HepG2 (cell line): ENCODE data around the gene DNAJB12. TPM values are rescaled to one million over a fixed set of nuclear protein-coding genes. Genes with fewer than 3 reads are reported as not detected.

ENCODE experiments used
- AGO2 ChIP-seq: fragments of 200-400 bp; formaldehyde crosslinking; optimal IDR thresholded peaks from 2 replicates; pipeline ENCODE3; 2017; ENCODE audit warnings: mild to moderate bottlenecking, low read depth, low read length, moderate library complexity
- BRCA1 ChIP-seq: sonication (generic); formaldehyde crosslinking; IDR thresholded peaks from 2 replicates; pipeline ENCODE4 v1.4.0; 2020; ENCODE audit warnings: missing genetic modification reagents
- ELF4 ChIP-seq: sonication (generic); formaldehyde crosslinking; IDR thresholded peaks from 2 replicates; pipeline ENCODE4 v1.5.0; 2020; ENCODE audit warnings: missing genetic modification reagents, mild to moderate bottlenecking, moderate library complexity, borderline replicate concordance
- HNRNPUL1 ChIP-seq: fragments of 200-400 bp; formaldehyde crosslinking; IDR thresholded peaks from 2 replicates; pipeline ENCODE4 v1.6.1; 2017; ENCODE audit warnings: low read depth, mild to moderate bottlenecking, low read length, moderate library complexity
- ISX ChIP-seq: sonication (generic); formaldehyde crosslinking; conservative IDR thresholded peaks from 2 replicates; pipeline ENCODE4 v1.5.0; 2020; ENCODE audit warnings: missing genetic modification reagents
- MEIS2 ChIP-seq: sonication (generic); formaldehyde crosslinking; IDR thresholded peaks from 2 replicates; pipeline ENCODE4 v1.9.0; 2021; ENCODE audit warnings: mild to moderate bottlenecking, missing genetic modification reagents
- NRL ChIP-seq: sonication (generic); formaldehyde crosslinking; IDR thresholded peaks from 2 replicates; pipeline ENCODE4 v1.5.0; 2020; ENCODE audit warnings: missing genetic modification reagents, mild to moderate bottlenecking, moderate library complexity, borderline replicate concordance
- PRMT3 ChIP-seq: sonication (generic); formaldehyde crosslinking; IDR thresholded peaks from 2 replicates; pipeline ENCODE4 v1.8.1; 2022; ENCODE audit warnings: low read depth, mild to moderate bottlenecking, moderate library complexity, missing genetic modification reagents, borderline replicate concordance
- RBM39 ChIP-seq: fragments of 200-400 bp; formaldehyde crosslinking; IDR thresholded peaks from one replicate; pipeline ENCODE4 v1.6.1; 2018; ENCODE audit warnings: antibody characterized with exemption, mild to moderate bottlenecking, low read depth, low read length; ENCODE audit not compliant: poor library complexity, severe bottlenecking
- RFXAP ChIP-seq: sonication (generic); formaldehyde crosslinking; IDR thresholded peaks from 2 replicates; pipeline ENCODE4 v1.4.0; 2020; ENCODE audit warnings: missing genetic modification reagents, borderline replicate concordance
- SRF ChIP-seq: IDR thresholded peaks from 2 replicates; pipeline ENCODE4 v1.6.1; 2011; ENCODE audit warnings: mild to moderate bottlenecking, low read depth, low read length, moderate library complexity
- ZNF282 ChIP-seq: fragments of 450-650 bp; IDR thresholded peaks from 2 replicates; pipeline ENCODE4 v1.6.1; 2018; ENCODE audit not compliant: partially characterized antibody
- ZNF552 ChIP-seq: sonication (generic); formaldehyde crosslinking; IDR thresholded peaks from 2 replicates; pipeline ENCODE4 v1.9.0; 2022; ENCODE audit warnings: missing genetic modification reagents, mild to moderate bottlenecking, borderline replicate concordance
- ZNF816 ChIP-seq: sonication (generic); formaldehyde crosslinking; IDR thresholded peaks from 2 replicates; pipeline ENCODE4 v1.8.0; 2022; ENCODE audit warnings: missing genetic modification reagents, mild to moderate bottlenecking, borderline replicate concordance
- polyA plus RNA-seq, 8 experiments: library from polyadenylated mRNA; depleted of rRNA in 3 of 8; stranded (reverse) in 7 of 8; unstranded in 1 of 8; fragments of >200 nt; fragmentation: Illumina TruSeq in 4 of 8; extraction: Trizol in 4 of 8; gene quantifications; 2 replicates each; pipeline versions ENCODE4 v1.2.1 to v1.2.3, GENCODE V29; 2011 to 2016; ENCODE audit warnings: low read depth in 4 of 8, missing spikeins in 1 of 8, mixed read lengths in 1 of 8; ENCODE audit not compliant: insufficient read depth in 1 of 8
- total RNA-seq, 5 experiments: library from RNA; depleted of rRNA; stranded (reverse); fragments of >200 nt; fragmentation: Illumina TruSeq; extraction: Trizol; gene quantifications; 2 replicates each; pipeline ENCODE4 v1.2.3, GENCODE V29; 2016; ENCODE audit warnings: low read depth in 1 of 5
- TF ChIP-seq, protein P1 (sequence below): sonication (generic); formaldehyde crosslinking; IDR thresholded peaks from 2 replicates; pipeline ENCODE4 v1.5.1; 2020; ENCODE audit warnings: mild to moderate bottlenecking, missing genetic modification reagents, moderate library complexity
- TF ChIP-seq, protein P2 (sequence below): sonication (generic); formaldehyde crosslinking; IDR thresholded peaks from 2 replicates; pipeline ENCODE4 v1.4.0; 2020; ENCODE audit warnings: missing genetic modification reagents
- TF ChIP-seq, protein P3 (sequence below): sonication (generic); formaldehyde crosslinking; IDR thresholded peaks from 2 replicates; pipeline ENCODE4 v1.4.0; 2020; ENCODE audit warnings: missing genetic modification reagents

Gene DNAJB12
- total and polyA plus RNA-seq, 2 of the 13 experiments (the other 11 are each of a cell fraction or from before 2014, with no cell fraction given): 10.8 to 18.2 TPM

DNA sequence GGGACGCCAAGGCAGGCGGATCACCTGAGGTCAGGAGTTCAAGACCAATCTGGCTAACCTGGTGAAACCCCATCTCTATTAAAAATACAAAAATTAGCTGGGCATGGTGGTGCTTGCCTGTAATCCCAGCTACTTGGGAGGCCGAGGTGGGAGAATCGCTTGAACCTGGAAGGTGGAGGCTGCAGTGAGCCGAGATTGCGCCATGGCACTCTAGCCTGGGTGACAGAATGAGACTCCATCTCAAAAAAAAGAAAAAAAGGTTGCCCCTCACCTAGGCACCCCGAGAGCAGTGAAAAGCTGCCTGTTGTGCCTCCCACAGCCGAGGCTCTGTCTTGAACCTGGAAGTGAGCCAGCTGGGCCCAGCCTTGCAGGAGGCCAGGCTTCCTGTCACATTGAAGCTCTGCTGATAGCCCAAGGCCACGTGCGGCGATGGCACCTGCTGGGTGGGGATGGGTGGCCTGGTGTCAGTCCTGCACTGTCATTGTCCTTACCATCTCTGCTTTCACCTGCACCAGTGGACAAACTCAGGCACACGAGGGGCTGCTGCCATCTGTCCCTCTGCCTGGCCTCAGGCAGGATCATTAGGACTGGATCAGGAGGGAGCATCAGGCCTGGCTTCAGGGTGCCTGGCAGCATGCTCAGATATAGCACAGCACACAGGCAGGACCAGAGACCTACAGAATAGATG is 37.8 kb downstream of the DNAJB12 start (continued):
- no peak for TF ChIP-seq HNRNPUL1
- 0 out of 2 replicates have a peak, but pooled peaks have one; percentile 23 for TF ChIP-seq ISX (CRISPR knock-in tag)
- no peak for TF ChIP-seq SRF
- TF ChIP-seq ZNF552 (CRISPR knock-in tag): peak; percentile 58; the same call in 1 of the 2 replicates
- TF ChIP-seq PRMT3 (CRISPR knock-in tag): peak; percentile 58; the same call in 1 of the 2 replicates
- TF ChIP-seq, protein P1, sequence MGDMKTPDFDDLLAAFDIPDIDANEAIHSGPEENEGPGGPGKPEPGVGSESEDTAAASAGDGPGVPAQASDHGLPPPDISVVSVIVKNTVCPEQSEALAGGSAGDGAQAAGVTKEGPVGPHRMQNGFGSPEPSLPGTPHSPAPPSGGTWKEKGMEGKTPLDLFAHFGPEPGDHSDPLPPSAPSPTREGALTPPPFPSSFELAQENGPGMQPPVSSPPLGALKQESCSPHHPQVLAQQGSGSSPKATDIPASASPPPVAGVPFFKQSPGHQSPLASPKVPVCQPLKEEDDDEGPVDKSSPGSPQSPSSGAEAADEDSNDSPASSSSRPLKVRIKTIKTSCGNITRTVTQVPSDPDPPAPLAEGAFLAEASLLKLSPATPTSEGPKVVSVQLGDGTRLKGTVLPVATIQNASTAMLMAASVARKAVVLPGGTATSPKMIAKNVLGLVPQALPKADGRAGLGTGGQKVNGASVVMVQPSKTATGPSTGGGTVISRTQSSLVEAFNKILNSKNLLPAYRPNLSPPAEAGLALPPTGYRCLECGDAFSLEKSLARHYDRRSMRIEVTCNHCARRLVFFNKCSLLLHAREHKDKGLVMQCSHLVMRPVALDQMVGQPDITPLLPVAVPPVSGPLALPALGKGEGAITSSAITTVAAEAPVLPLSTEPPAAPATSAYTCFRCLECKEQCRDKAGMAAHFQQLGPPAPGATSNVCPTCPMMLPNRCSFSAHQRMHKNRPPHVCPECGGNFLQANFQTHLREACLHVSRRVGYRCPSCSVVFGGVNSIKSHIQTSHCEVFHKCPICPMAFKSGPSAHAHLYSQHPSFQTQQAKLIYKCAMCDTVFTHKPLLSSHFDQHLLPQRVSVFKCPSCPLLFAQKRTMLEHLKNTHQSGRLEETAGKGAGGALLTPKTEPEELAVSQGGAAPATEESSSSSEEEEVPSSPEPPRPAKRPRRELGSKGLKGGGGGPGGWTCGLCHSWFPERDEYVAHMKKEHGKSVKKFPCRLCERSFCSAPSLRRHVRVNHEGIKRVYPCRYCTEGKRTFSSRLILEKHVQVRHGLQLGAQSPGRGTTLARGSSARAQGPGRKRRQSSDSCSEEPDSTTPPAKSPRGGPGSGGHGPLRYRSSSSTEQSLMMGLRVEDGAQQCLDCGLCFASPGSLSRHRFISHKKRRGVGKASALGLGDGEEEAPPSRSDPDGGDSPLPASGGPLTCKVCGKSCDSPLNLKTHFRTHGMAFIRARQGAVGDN: peak; percentile 100
- TF ChIP-seq AGO2: no peak
- peak; percentile 41; the same call in 1 of the 2 replicates for TF ChIP-seq RFXAP (CRISPR knock-in tag)
- TF ChIP-seq ELF4 (CRISPR knock-in tag): no peak
- TF ChIP-seq, protein P2, sequence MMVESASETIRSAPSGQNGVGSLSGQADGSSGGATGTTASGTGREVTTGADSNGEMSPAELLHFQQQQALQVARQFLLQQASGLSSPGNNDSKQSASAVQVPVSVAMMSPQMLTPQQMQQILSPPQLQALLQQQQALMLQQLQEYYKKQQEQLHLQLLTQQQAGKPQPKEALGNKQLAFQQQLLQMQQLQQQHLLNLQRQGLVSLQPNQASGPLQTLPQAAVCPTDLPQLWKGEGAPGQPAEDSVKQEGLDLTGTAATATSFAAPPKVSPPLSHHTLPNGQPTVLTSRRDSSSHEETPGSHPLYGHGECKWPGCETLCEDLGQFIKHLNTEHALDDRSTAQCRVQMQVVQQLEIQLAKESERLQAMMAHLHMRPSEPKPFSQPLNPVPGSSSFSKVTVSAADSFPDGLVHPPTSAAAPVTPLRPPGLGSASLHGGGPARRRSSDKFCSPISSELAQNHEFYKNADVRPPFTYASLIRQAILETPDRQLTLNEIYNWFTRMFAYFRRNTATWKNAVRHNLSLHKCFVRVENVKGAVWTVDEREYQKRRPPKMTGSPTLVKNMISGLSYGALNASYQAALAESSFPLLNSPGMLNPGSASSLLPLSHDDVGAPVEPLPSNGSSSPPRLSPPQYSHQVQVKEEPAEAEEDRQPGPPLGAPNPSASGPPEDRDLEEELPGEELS (CRISPR knock-in tag): peak; percentile 35; the same call in 1 of the 2 replicates
- TF ChIP-seq MEIS2 (CRISPR knock-in tag): peak; percentile 91
- no peak for TF ChIP-seq ZNF282
- TF ChIP-seq, protein P3, sequence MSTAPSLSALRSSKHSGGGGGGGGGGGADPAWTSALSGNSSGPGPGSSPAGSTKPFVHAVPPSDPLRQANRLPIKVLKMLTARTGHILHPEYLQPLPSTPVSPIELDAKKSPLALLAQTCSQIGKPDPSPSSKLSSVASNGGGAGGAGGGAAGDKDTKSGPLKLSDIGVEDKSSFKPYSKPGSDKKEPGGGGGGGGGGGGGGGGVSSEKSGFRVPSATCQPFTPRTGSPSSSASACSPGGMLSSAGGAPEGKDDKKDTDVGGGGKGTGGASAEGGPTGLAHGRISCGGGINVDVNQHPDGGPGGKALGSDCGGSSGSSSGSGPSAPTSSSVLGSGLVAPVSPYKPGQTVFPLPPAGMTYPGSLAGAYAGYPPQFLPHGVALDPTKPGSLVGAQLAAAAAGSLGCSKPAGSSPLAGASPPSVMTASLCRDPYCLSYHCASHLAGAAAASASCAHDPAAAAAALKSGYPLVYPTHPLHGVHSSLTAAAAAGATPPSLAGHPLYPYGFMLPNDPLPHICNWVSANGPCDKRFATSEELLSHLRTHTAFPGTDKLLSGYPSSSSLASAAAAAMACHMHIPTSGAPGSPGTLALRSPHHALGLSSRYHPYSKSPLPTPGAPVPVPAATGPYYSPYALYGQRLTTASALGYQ: no peak
- TF ChIP-seq BRCA1 (CRISPR knock-in tag): 0 out of 2 replicates have a peak, but pooled peaks have one; percentile 72
- TF ChIP-seq ZNF816 (CRISPR knock-in tag): no peak
- TF ChIP-seq NRL: peak; percentile 81; the same call in 1 of the 2 replicates
- TF ChIP-seq RBM39: no peak
